ENCODE data around the gene INTS7. TPM values are rescaled to one million over a fixed set of nuclear protein-coding genes. Genes with fewer than 3 reads are reported as not detected.
"Not testable (repeated sequence)": the region's sequence is repeated elsewhere in the genome, so short reads cannot be mapped to it uniquely, and the experiment has no call there.

INTS7 gene
- total and polyA plus RNA-seq, 2 experiments from 2014 or later: 10.9 to 34.0 TPM

DNA sequence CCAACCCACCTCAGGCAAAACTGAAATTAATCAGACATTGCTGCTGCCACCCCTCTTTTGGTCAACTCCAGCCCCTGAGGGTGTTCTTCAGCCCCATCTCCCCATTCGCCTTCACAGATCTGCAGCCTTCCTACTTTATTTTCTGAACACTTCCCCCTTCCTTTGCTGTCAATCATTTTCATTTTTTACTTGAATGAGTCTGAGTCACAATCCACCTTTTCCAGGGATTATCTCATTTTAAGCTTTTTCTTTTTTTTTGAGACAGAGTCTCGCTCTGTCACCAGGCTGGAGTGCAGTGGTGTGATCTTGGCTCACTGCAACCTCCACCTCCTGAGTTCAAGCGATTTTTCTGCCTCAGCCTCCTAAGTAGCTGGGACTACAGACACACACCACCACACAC is 118.9 kb downstream of the INTS7 start:
- not testable (repeated sequence) for H3K4me3 ChIP-seq; H3K4me1 Mint-ChIP-seq; H3K79me2 ChIP-seq (replicated peaks; ENCODE audit: insufficient read depth); H3K27ac Mint-ChIP-seq; H3K36me3 ChIP-seq (ENCODE audit: insufficient read depth); H3K36me3 Mint-ChIP-seq (ENCODE audit: low read depth); H3K27me3 Mint-ChIP-seq (ENCODE audit: insufficient read depth, low read depth, poor library complexity); H3K4me3 Mint-ChIP-seq; H3K9me2 ChIP-seq (ENCODE audit: insufficient read depth); H3K4me2 ChIP-seq; H3K27me3 ChIP-seq (ENCODE audit: insufficient read depth); H3K9me3 Mint-ChIP-seq; ATAC-seq; H4K20me1 ChIP-seq (replicated peaks; ENCODE audit: insufficient read depth); H3K27ac ChIP-seq (ENCODE audit: low read depth); DNase-seq (ENCODE audit: low spot score); H2AFZ ChIP-seq; H3K4me1 ChIP-seq (ENCODE audit: insufficient read depth); H3F3A ChIP-seq (replicated peaks; ENCODE audit: low read depth)

- no peak overlapping the region for H3K27ac Mint-ChIP-seq
- H4K20me1 ChIP-seq (replicated peaks; ENCODE audit: insufficient read depth): no peaks in the 10 kb centered on the region
- H3K27me3 ChIP-seq (ENCODE audit: insufficient read depth): no peaks in the 10 kb centered on the region
- H3K4me3 ChIP-seq: no peak overlapping the region
- no peaks in the 10 kb centered on the region for H3K36me3 ChIP-seq (ENCODE audit: insufficient read depth)
- no peak overlapping the region for H3K4me3 Mint-ChIP-seq
- H3K4me1 Mint-ChIP-seq: peaks cover 6% of the 10 kb centered on the region; the same call in 1 of the 3 replicates
- H3K4me2 ChIP-seq: no peak overlapping the region
- H2AFZ ChIP-seq: no peak overlapping the region
- ATAC-seq: no peak
- no peaks in the 10 kb centered on the region for H3K9me2 ChIP-seq (ENCODE audit: insufficient read depth)
- H3K27me3 Mint-ChIP-seq (ENCODE audit: insufficient read depth, low read depth, poor library complexity): peaks cover 9% of the 10 kb centered on the region
- H3K9me3 Mint-ChIP-seq: no peaks in the 10 kb centered on the region; the same call in 2 of the 3 replicates
- H3K79me2 ChIP-seq (replicated peaks; ENCODE audit: insufficient read depth): no peaks in the 10 kb centered on the region
- TF ChIP-seq ZNF114 (CRISPR knock-in tag; IDR thresholded peaks at IDR 0.05) (no peak), EZH2phosphoT487 (IDR thresholded peaks at IDR 0.05; ENCODE audit: unreplicated experiment) (no peak), CREB1 (CRISPR knock-in tag; IDR thresholded peaks at IDR 0.05; ENCODE audit: low read depth) (no peak), ZNF462 (CRISPR knock-in tag; IDR thresholded peaks at IDR 0.05) (no peak), REST (IDR thresholded peaks at IDR 0.05; ENCODE audit: unreplicated experiment) (no peak), EZH2 (IDR thresholded peaks at IDR 0.05; ENCODE audit: low read depth, unreplicated experiment) (no peak), NANOG (IDR thresholded peaks at IDR 0.05; ENCODE audit: borderline replicate concordance) (no peak)
- TF ChIP-seq, protein P1, sequence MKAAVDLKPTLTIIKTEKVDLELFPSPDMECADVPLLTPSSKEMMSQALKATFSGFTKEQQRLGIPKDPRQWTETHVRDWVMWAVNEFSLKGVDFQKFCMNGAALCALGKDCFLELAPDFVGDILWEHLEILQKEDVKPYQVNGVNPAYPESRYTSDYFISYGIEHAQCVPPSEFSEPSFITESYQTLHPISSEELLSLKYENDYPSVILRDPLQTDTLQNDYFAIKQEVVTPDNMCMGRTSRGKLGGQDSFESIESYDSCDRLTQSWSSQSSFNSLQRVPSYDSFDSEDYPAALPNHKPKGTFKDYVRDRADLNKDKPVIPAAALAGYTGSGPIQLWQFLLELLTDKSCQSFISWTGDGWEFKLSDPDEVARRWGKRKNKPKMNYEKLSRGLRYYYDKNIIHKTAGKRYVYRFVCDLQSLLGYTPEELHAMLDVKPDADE (IDR thresholded peaks at IDR 0.05): no peak
- H3K36me3 Mint-ChIP-seq (ENCODE audit: low read depth): no peaks in the 10 kb centered on the region
- H3F3A ChIP-seq (replicated peaks; ENCODE audit: low read depth): no peaks in the 10 kb centered on the region
- no peak for DNase-seq (ENCODE audit: low spot score)
- H3K4me1 ChIP-seq (ENCODE audit: insufficient read depth): no peaks in the 10 kb centered on the region; the same call in 1 of the 2 replicates
- no peak overlapping the region for H3K27ac ChIP-seq (ENCODE audit: low read depth)
These were observed 119.4 kb downstream of the INTS7 start for GRCh38 chr1:211915924-211916323.

Measured in GM23338 (cell line).